K562 (cell line): ENCODE measurements around the gene ALOX12B. TPM values are rescaled to one million over a fixed set of nuclear protein-coding genes. Genes with fewer than 3 reads are reported as not detected.

ENCODE experiments used
- ATF7 ChIP-seq: fragments of 450-650 bp; IDR thresholded peaks from 2 replicates; pipeline ENCODE4 v1.7.1; 2014; ENCODE audit warnings: mild to moderate bottlenecking, moderate library complexity
- BRD9 ChIP-seq: fragments of 450-650 bp; IDR thresholded peaks from 2 replicates; pipeline ENCODE4 v1.6.1; 2018; ENCODE audit warnings: low read depth; ENCODE audit not compliant: partially characterized antibody
- CREB1 ChIP-seq, 2 experiments: sonication (generic) in 1 of 2; formaldehyde crosslinking in 1 of 2; IDR thresholded peaks; 2 replicates each; pipeline versions ENCODE4 v1.6.1 to v1.8.0; 2012 to 2022; ENCODE audit warnings: inconsistent platforms in 1 of 2, mild to moderate bottlenecking in 1 of 2, missing genetic modification reagents in 1 of 2, moderate library complexity in 1 of 2
- EP300 ChIP-seq: IDR thresholded peaks from 2 replicates; pipeline ENCODE4 v1.6.1; 2012; ENCODE audit warnings: low read length, improper control_type of control experiment
- JUND ChIP-seq, 2 experiments: IDR thresholded peaks; 2 replicates in 1 of 2; 3 replicates in 1 of 2; pipeline ENCODE4 v1.6.1; 2011; ENCODE audit warnings: borderline replicate concordance in 2 of 2, low read depth in 2 of 2, low read length in 2 of 2, improper control_type of control experiment in 1 of 2, missing biosample characterization in 1 of 2, missing genetic modification characterization in 1 of 2, missing genetic modification reagents in 1 of 2
- MEF2D ChIP-seq: conservative IDR thresholded peaks from 2 replicates; pipeline ENCODE4 v1.6.1; 2016; ENCODE audit warnings: low read depth, missing genetic modification characterization, missing compliant biosample characterization
- PTBP1 ChIP-seq: fragments of 200-400 bp; formaldehyde crosslinking; IDR thresholded peaks from 2 replicates; pipeline ENCODE4 v1.6.1; 2017; ENCODE audit warnings: low read depth, low read length
- RAD21 ChIP-seq, 2 experiments: fragments of 250-450 bp in 1 of 2; fragments of 450-650 bp in 1 of 2; sonication (Bioruptor Pico) in 1 of 2; formaldehyde crosslinking in 1 of 2; IDR thresholded peaks in 1 of 2; conservative IDR thresholded peaks in 1 of 2; 2 replicates each; pipeline versions ENCODE4 v1.4.0 to v1.8.0; 2020 to 2022; ENCODE audit warnings: mild to moderate bottlenecking in 2 of 2, moderate library complexity in 1 of 2
- RFX1 ChIP-seq: fragments of 450-650 bp; IDR thresholded peaks from 2 replicates; pipeline ENCODE4 v1.6.1; 2016; ENCODE audit warnings: mild to moderate bottlenecking, moderate library complexity
- TBL1XR1 ChIP-seq, 2 experiments: IDR thresholded peaks; 2 replicates each; pipeline ENCODE4 v1.6.1; 2012; ENCODE audit warnings: improper control_type of control experiment in 2 of 2, low read length in 2 of 2, mild to moderate bottlenecking in 1 of 2
- TOE1 ChIP-seq, 2 experiments: fragments of 450-650 bp in 1 of 2; sonication (generic) in 1 of 2; formaldehyde crosslinking in 1 of 2; IDR thresholded peaks; 2 replicates each; pipeline versions ENCODE4 v1.7.1 to v1.8.0; 2016 to 2022; ENCODE audit warnings: borderline replicate concordance in 2 of 2, mild to moderate bottlenecking in 2 of 2, antibody characterized with exemption in 1 of 2, inconsistent platforms in 1 of 2, low read depth in 1 of 2, missing genetic modification reagents in 1 of 2, moderate library complexity in 1 of 2
- ZBTB7A ChIP-seq: IDR thresholded peaks from 2 replicates; pipeline ENCODE4 v1.6.1; 2011; ENCODE audit warnings: low read depth, mild to moderate bottlenecking, low read length, moderate library complexity, borderline replicate concordance; ENCODE audit not compliant: control insufficient read depth
- ZFX ChIP-seq: sonication (generic); formaldehyde crosslinking; IDR thresholded peaks from 2 replicates; pipeline ENCODE4 v1.8.0; 2022; ENCODE audit warnings: mild to moderate bottlenecking, missing genetic modification reagents, moderate library complexity
- ZNF41 ChIP-seq: fragments of 250-450 bp; sonication (Bioruptor Pico); conservative IDR thresholded peaks from 2 replicates; pipeline ENCODE4 v1.4.0; 2020; ENCODE audit warnings: mild to moderate bottlenecking
- ZNF79 ChIP-seq: fragments of 250-450 bp; sonication (Bioruptor Pico); IDR thresholded peaks from 2 replicates; pipeline ENCODE4 v1.4.0; 2020; ENCODE audit warnings: low read depth, mild to moderate bottlenecking, moderate library complexity
- polyA plus RNA-seq, 8 experiments: library from polyadenylated mRNA; depleted of rRNA in 4 of 8; stranded (reverse) in 5 of 8; unstranded in 3 of 8; fragments of >200 nt; fragmentation: Nextera tagmentation in 2 of 8; fragmentation: Illumina TruSeq in 1 of 8; extraction: Ambion mirVana in 2 of 8; extraction: Trizol in 1 of 8; gene quantifications; 2 replicates each; pipeline versions ENCODE4 v1.2.1 to v1.2.3, GENCODE V29; 2011 to 2014; ENCODE audit warnings: inconsistent platforms in 1 of 8, missing spikeins in 1 of 8
- total RNA-seq, 7 experiments: library from RNA; depleted of rRNA in 6 of 7; stranded (reverse); fragments of >200 nt in 6 of 7; fragmentation: Illumina TruSeq in 2 of 7; extraction: Trizol in 2 of 7; gene quantifications; 2 replicates each; pipeline versions ENCODE4 v1.2.1 to v1.2.3, GENCODE V29; 2011 to 2021; ENCODE audit warnings: low replicate concordance in 1 of 7
- TF ChIP-seq, protein P1 (sequence below): fragments of 450-650 bp; formaldehyde crosslinking; IDR thresholded peaks from 2 replicates; pipeline ENCODE4 v1.4.0; 2020; ENCODE audit warnings: mild to moderate bottlenecking, moderate library complexity
- TF ChIP-seq, protein P2 (sequence below): fragments of 450-650 bp; formaldehyde crosslinking; IDR thresholded peaks from 2 replicates; pipeline ENCODE4 v1.4.0; 2020; ENCODE audit warnings: mild to moderate bottlenecking, mixed read lengths
- TF ChIP-seq, protein P3 (sequence below): fragments of 450-650 bp; IDR thresholded peaks from 2 replicates; pipeline ENCODE4 v1.6.1; 2018; ENCODE audit not compliant: partially characterized antibody

ALOX12B gene
- total and polyA plus RNA-seq, 9 of the 15 experiments (the other 6 are each of a cell fraction or from before 2014, with no cell fraction given): not detected

DNA sequence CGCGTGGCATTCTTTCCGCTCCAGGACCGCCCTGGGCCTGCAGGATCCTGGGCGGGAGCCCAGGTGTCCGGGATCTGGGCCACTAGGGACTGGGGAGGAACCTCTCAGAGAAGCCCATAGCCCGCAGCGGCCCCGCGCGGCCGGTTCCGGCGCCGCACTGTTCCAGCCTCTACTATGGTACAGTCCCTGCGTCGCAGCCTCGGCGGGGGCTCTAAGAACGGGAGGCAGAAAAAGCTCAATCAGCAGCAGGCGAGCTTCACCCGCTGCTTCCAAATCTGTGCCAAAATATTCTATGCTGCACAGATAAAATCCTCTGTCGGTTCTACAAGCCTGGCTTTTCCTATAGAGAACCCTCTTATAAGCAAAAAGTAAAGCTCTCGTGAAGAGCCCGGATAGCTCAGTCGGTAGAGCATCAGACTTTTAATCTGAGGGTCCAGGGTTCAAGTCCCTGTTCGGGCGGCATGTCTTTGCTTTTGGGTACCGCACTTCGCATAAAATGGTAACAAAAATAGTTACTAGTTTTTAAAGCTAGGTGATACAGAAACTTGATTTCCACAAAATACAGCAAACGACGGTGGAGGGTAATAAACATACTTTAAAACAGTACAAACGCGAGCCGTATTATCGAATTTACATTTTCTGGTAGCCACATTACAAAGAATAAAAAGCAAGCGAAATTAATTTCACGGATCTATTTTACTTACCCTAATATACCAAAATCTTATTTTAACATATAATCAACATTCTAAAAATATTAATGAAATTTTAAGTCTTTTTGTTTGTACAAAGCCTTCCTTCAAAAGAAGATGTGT is 31.5 kb upstream of the ALOX12B start (continued):
- TF ChIP-seq, protein P1, sequence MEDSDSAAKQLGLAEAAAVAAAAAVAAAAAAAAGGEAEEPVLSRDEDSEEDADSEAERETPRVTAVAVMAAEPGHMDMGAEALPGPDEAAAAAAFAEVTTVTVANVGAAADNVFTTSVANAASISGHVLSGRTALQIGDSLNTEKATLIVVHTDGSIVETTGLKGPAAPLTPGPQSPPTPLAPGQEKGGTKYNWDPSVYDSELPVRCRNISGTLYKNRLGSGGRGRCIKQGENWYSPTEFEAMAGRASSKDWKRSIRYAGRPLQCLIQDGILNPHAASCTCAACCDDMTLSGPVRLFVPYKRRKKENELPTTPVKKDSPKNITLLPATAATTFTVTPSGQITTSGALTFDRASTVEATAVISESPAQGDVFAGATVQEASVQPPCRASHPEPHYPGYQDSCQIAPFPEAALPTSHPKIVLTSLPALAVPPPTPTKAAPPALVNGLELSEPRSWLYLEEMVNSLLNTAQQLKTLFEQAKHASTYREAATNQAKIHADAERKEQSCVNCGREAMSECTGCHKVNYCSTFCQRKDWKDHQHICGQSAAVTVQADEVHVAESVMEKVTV (CRISPR knock-in tag): 0 out of 2 replicates have a peak, but pooled peaks have one; percentile 30
- TF ChIP-seq PTBP1 (no peak), ZFX (no peak; the same call in 1 of the 2 replicates), RFX1 (no peak), BRD9 (peak; percentile 97), RAD21 (CRISPR knock-in tag; conservative IDR thresholded peaks at IDR 0.05 in 1 of 2, IDR thresholded peaks at IDR 0.05 in 1 of 2) (peak; percentile 52 to 68), JUND (IDR thresholded peaks at IDR 0.05; ENCODE audit: borderline replicate concordance, low read depth, low read length) (0 out of 2 replicates have a peak, but pooled peaks have one; percentile 3), JUND (tag; IDR thresholded peaks at IDR 0.05; ENCODE audit: borderline replicate concordance, low read depth, low read length) (no peak), TOE1 (IDR thresholded peaks at IDR 0.05; ENCODE audit: borderline replicate concordance) (0 out of 2 replicates have a peak, but pooled peaks have one; percentile 8), TOE1 (CRISPR knock-in tag; IDR thresholded peaks at IDR 0.05; ENCODE audit: borderline replicate concordance, low read depth) (no peak), TBL1XR1 (IDR thresholded peaks at IDR 0.05; ENCODE audit: low read length in 2 of 2) (peak in 1 of 2 experiments; percentile 87; a peak in 1 of 4 replicates), EP300 (peak; percentile 32; the same call in 1 of the 2 replicates), ZNF79 (CRISPR knock-in tag) (0 out of 2 replicates have a peak, but pooled peaks have one; percentile 12), CREB1 (IDR thresholded peaks at IDR 0.05) (no peak), CREB1 (CRISPR knock-in tag; IDR thresholded peaks at IDR 0.05) (0 out of 2 replicates have a peak, but pooled peaks have one; percentile 28), MEF2D (no peak), ATF7 (peak; percentile 36; the same call in 1 of the 2 replicates), ZNF41 (CRISPR knock-in tag) (no peak), ZBTB7A (0 out of 2 replicates have a peak, but pooled peaks have one; percentile 6)
- TF ChIP-seq, protein P2, sequence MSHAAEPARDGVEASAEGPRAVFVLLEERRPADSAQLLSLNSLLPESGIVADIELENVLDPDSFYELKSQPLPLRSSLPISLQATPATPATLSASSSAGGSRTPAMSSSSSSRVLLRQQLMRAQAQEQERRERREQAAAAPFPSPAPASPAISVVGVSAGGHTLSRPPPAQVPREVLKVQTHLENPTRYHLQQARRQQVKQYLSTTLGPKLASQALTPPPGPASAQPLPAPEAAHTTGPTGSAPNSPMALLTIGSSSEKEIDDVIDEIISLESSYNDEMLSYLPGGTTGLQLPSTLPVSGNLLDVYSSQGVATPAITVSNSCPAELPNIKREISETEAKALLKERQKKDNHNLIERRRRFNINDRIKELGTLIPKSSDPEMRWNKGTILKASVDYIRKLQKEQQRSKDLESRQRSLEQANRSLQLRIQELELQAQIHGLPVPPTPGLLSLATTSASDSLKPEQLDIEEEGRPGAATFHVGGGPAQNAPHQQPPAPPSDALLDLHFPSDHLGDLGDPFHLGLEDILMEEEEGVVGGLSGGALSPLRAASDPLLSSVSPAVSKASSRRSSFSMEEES (CRISPR knock-in tag): no peak
- TF ChIP-seq, protein P3, sequence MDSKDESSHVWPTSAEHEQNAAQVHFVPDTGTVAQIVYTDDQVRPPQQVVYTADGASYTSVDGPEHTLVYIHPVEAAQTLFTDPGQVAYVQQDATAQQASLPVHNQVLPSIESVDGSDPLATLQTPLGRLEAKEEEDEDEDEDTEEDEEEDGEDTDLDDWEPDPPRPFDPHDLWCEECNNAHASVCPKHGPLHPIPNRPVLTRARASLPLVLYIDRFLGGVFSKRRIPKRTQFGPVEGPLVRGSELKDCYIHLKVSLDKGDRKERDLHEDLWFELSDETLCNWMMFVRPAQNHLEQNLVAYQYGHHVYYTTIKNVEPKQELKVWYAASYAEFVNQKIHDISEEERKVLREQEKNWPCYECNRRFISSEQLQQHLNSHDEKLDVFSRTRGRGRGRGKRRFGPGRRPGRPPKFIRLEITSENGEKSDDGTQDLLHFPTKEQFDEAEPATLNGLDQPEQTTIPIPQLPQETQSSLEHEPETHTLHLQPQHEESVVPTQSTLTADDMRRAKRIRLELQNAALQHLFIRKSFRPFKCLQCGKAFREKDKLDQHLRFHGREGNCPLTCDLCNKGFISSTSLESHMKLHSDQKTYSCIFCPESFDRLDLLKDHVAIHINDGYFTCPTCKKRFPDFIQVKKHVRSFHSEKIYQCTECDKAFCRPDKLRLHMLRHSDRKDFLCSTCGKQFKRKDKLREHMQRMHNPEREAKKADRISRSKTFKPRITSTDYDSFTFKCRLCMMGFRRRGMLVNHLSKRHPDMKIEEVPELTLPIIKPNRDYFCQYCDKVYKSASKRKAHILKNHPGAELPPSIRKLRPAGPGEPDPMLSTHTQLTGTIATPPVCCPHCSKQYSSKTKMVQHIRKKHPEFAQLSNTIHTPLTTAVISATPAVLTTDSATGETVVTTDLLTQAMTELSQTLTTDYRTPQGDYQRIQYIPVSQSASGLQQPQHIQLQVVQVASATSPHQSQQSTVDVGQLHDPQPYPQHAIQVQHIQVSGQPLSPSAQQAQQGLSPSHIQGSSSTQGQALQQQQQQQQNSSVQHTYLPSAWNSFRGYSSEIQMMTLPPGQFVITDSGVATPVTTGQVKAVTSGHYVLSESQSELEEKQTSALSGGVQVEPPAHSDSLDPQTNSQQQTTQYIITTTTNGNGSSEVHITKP: peak; percentile 82
